ENCODE data around the gene NUP188. TPM values are rescaled to one million over a fixed set of nuclear protein-coding genes. Genes with fewer than 3 reads are reported as not detected.
"Not testable (repeated sequence)": the region's sequence is repeated elsewhere in the genome, so short reads cannot be mapped to it uniquely, and the experiment has no call there.

NUP188 gene
- polyA plus RNA-seq, 3 donors from 2014 or later = 12.2 to 31.8 (median 18.6) TPM

DNA sequence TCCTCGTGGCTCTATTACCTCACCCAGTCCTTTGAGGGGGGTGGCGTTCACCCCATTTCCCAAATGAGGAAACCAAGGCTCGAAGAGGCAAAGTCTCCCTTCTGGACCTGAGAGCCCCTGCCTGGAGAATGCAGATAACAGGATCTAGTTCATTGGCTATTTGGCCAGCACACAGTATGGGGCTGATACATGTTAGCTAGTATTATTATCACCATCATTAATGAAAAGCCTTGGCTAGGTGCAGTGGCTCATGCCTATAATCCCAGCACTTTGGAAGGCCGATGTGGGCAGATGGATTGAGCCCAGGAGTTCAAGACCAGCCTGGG is 76.4 kb downstream of the NUP188 start:
- Mint-ChIP-seq H3K4me1 (peaks cover 17 to 18% of the 10 kb centered on the region in 2 donors), H3K27ac (no peak overlapping the region), H3K4me3 (no peak overlapping the region), H3K27me3 (ENCODE audit: low read depth in 3 of 3) (no peaks in the 10 kb centered on the region), H3K9me3 (no peaks in the 10 kb centered on the region), H3K36me3 (peaks cover 0 to 2% (median 0%) of the 10 kb centered on the region in 3 donors)
- DNase-seq = no peak

DNA sequence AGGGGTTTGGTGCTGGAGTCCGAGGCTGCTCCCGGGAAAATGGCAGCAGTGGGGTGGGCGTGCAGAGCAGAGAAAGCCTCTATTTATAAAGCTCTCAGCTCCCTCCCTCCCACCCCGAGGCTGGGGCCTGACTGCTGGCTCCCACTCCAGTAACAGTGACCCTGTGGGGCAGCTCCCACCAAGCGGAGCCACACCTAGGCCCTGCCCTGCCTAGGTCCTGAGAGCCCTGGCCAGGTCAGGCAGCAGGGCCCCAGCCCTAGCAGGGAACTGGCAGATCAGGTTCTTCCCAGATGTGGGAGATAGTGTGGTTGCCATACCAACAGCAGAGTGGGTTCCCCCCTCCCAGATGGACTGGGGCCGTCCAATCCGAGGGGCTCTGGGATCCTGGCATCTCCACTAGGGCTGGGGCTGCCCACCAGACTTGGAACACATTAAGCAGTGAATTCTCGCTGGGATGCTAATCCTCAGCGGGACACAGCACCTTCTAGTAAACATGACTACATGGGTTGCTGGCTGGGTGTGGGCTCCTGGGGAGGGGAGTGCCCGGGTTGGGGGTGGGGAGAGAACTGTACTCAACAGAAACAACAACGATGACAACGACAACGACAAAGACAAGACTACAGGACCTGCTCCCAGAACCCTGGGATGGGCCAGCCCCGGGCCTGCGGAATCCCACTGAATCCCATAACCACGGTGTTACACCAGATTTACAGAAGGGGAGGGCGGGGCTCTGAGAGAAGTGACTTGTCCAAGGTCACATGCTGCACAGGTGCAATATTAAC is 79.1 kb downstream of the NUP188 start:
- Mint-ChIP-seq H3K36me3 (no peaks in the 10 kb centered on the region), H3K9me3 (no peaks in the 10 kb centered on the region), H3K4me3 (peak overlapping the region; percentile 79 to 86 (median 83)), H3K4me1 (peaks cover 17 to 18% of the 10 kb centered on the region in 2 donors), H3K27me3 (ENCODE audit: low read depth in 3 of 3) (peaks cover 0 to 1% (median 0%) of the 10 kb centered on the region in 3 donors), H3K27ac (peak overlapping the region in 2 of 6 donors; percentile 16 to 67)
- no peak for DNase-seq

DNA sequence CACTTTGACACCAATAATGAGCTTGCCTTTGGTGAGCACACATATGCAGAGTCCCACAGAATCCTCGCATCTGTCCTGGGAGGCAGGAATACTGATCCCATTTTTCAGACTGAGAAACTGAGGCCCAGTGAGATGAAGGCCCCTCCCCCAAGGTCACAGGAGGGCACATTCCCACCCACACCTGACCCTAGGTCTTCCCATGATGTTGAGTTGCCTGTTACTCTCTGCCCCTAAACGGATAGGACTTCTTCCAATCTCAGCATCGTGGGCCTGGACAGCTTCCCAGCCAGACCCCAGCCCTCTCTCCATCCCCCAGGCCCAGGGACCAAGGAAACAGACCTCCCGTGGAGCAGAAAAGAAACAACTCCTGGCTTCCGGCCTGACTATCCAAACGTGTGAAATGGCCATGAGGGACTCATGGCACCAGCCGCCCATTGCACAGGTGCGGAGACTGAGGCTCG is 79.8 kb downstream of the NUP188 start:
- no peak for DNase-seq
- Mint-ChIP-seq H3K27me3 (ENCODE audit: low read depth in 3 of 3) (peaks cover 0 to 1% (median 0%) of the 10 kb centered on the region in 3 donors), H3K4me1 (peaks cover 12 to 15% of the 10 kb centered on the region in 2 donors), H3K36me3 (no peaks in the 10 kb centered on the region), H3K9me3 (no peaks in the 10 kb centered on the region), H3K4me3 (peak overlapping the region; percentile 79 to 86 (median 83)), H3K27ac (peak overlapping the region in 5 of 6 donors; percentile 62 to 92 (median 80))

DNA sequence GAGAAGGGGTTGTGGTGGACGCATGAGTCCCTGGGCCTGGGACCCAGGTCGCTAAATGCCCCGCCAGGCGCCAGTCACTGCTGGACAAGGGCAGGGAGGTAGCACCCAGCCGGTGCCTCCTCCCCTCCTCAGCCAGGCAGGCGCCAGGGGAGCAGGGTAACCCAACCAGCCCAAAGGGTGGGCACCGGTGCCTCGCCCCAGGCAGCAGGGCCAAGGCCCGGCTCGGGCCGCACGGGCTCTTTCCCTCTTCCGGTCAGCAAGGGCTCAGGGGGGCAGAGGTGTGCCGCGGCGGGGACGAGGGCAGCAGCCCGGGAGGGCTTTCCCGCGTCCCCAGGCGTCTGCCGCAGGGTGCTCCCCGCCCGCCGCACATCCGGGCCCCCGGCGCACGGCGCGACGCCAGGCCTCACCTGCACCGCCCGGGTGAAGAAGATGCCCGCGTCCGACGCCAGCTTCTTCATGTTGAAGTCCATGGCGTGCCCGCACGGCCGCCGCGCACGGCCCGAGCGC is 80.2 kb downstream of the NUP188 start:
- no peaks in the 10 kb centered on the region for H3K36me3 Mint-ChIP-seq

DNA sequence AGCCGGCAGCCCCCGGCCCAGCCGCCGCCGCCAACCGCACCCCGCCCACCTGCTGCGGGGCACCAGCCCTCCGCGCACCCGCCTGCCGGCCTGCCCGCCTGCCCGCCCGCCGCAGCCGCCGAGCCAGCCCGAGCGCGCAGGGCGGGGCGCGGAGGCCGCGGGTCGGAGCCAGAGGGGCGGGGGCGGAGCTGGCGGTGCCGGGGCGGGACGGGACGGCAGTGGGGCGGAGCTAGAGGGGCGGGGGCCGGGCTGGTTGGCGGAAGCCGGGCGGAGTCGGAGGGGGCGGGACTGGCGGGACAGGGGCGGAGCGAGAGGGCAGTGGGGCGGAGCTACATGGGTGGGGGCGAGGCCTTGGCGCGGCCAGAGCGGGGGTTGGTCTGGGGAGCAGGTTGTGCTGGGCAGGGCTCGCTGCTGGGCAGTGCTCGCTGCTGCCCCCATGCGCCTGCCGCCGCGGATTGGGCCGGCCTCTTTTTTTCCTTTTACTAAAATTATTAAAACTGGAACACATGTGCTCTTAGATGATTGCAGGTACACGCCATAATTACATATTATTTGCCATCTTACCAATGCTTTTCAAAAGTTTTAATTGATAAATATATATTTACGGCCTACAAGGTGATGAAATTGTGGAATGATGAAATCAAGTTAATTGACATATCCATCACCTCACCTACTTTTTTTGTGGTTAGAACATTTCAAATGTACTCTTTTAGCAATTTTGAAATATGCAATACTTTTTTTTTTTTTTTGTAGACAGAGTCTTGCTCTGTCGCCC is 80.9 kb downstream of the NUP188 start, which contains the start of gene SH3GLB2:
TSS of gene SH3GLB2 (minus strand) at position 140 of the 775 bp plus-strand sequence. CDS start 177 bp downstream, outside the sequence.
- Mint-ChIP-seq H3K36me3 (no peaks in the 10 kb centered on the region), H3K9me3 (no peaks in the 10 kb centered on the region), H3K4me3 (peak within 1 kb of the TSS; percentile 79 to 86 (median 83)), H3K4me1 (peaks cover 11 to 15% of the 10 kb centered on the region in 2 donors), H3K27me3 (ENCODE audit: low read depth in 3 of 3) (peaks cover 0 to 1% (median 0%) of the 10 kb centered on the region in 3 donors), H3K27ac (peak within 1 kb of the TSS in 5 of 6 donors; percentile 62 to 92 (median 80))
- peak; percentile 90 to 93 (median 93) for DNase-seq

More for the DNA sequence above, 80.2 kb downstream of the NUP188 start:
- peaks cover 11 to 15% of the 10 kb centered on the region in 2 donors for H3K4me1 Mint-ChIP-seq
- peaks cover 0 to 1% (median 0%) of the 10 kb centered on the region in 3 donors for H3K27me3 Mint-ChIP-seq (ENCODE audit: low read depth in 3 of 3)
- DNase-seq = peak in 1 of 3 donors; percentile 80
- no peaks in the 10 kb centered on the region for H3K9me3 Mint-ChIP-seq
- peak overlapping the region in 4 of 6 donors; percentile 62 to 92 (median 74) for H3K27ac Mint-ChIP-seq
- peak overlapping the region; percentile 79 to 86 (median 83) for H3K4me3 Mint-ChIP-seq

DNA sequence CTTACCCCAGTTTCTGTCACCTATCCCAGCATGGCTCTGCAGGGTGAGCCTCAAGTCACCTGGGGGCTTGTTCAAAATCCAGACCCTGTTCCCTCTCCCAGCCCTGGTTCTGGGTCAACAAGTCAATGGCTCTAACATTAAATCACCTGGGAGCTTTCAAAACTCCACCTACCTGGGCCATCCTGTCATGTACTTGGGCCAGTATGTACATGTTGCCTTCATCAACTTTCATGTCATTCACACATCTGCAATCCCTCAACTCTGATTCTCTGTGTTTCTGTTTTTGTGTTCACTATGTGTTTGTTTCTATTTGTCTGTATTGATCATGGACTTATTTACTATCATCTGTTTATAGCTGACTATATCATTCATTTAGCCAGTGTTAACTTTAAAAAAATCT is 82.7 kb downstream of the NUP188 start:
- DNase-seq = no peak
- Mint-ChIP-seq H3K4me1 (peaks cover 11 to 15% of the 10 kb centered on the region in 2 donors), H3K27me3 (ENCODE audit: low read depth in 3 of 3) (peaks cover 0 to 1% (median 0%) of the 10 kb centered on the region in 3 donors), H3K4me3 (peak overlapping the region in 3 of 5 donors; percentile 12 to 32 (median 14)), H3K36me3 (no peaks in the 10 kb centered on the region), H3K27ac (peak overlapping the region in 1 of 6 donors; percentile 82), H3K9me3 (no peaks in the 10 kb centered on the region)

DNA sequence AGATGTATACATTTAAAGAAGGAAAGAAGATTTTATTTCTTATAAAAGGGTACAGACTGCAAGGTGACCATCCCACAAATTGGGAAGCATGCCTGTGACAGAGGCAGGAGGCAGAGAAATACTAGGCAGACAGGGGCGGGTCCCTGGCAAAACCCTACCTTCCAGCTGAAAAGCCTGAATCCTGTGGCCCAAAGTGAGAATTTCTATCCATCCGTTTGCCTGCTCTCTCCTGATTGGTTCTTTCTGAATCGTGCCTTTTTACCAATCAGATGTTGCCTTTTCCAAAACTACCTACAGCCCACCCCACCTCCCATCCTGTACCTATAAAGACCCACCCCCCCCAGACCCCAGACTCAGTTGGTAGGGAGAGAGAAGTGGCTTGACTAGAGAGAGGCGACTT is 84.0 kb downstream of the NUP188 start:
- Mint-ChIP-seq H3K27me3 (ENCODE audit: low read depth in 3 of 3) (peaks cover 3 to 5% (median 4%) of the 10 kb centered on the region in 3 donors), H3K4me3 (no peak overlapping the region), H3K27ac (no peak overlapping the region)

DNA sequence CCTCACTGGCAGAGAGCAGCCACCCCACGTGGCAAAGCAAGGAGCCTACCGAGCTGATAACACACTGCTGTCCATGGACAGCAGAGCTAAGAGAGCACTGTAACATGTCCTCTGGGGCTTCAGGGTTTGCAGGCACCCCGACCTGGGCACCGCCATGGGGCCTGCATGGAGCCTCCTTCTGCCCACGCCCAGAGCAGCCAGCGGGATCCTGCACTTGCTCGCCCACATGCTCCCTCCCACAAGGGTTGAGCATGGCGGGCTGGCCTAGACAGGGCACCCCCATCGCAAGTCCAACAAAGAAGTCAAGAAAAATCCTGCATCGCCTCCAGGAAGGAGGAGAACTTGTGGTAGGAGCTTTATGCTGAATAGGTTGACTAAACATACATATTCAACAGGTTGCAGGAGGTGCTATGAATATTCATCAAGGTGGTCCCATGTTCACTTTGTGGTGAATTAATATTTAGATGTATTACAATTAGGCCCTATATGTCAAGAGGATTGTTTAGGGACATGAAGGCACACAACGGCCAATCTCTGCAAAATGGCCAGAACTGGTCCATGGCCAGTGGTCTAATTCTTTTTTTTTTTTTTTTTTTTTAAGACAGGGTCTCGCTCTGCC is 85.2 kb downstream of the NUP188 start:
- Mint-ChIP-seq H3K9me3 (no peaks in the 10 kb centered on the region), H3K27ac (no peak overlapping the region), H3K27me3 (ENCODE audit: low read depth in 3 of 3) (peaks cover 3 to 7% (median 5%) of the 10 kb centered on the region in 3 donors), H3K36me3 (no peaks in the 10 kb centered on the region), H3K4me3 (no peak overlapping the region), H3K4me1 (peaks cover 20 to 21% of the 10 kb centered on the region in 2 donors)
- DNase-seq = no peak

More for the DNA sequence above, 84.0 kb downstream of the NUP188 start:
- no peak for DNase-seq
- H3K4me1 Mint-ChIP-seq = peaks cover 19 to 20% of the 10 kb centered on the region in 2 donors
- H3K9me3 Mint-ChIP-seq = no peaks in the 10 kb centered on the region
- H3K36me3 Mint-ChIP-seq = no peaks in the 10 kb centered on the region

DNA sequence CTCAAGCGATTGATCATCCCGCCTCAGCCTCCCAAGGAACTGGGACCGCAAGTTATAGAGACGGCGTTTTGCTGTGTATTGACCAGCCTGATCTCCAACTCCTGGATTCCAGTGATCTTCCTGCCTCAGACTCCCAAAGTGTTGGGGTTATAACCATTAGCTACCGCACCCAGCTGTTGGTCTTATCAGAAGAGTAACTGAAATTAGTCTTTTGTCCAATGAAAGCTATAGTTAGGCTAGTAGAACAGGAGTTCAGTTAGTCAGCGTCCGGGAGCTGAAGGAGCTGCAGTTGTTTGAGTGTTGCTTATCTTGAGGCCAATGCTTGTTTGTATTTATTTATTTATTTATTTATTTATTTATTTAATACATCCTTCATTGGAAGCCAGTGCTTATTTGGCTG is 85.7 kb downstream of the NUP188 start:
- Mint-ChIP-seq H3K9me3 (no peaks in the 10 kb centered on the region), H3K27me3 (ENCODE audit: low read depth in 3 of 3) (peaks cover 3 to 7% (median 5%) of the 10 kb centered on the region in 3 donors), H3K27ac (no peak overlapping the region), H3K36me3 (no peaks in the 10 kb centered on the region), H3K4me1 (peaks cover 25 to 27% of the 10 kb centered on the region in 2 donors), H3K4me3 (no peak overlapping the region)
- no peak for DNase-seq

DNA sequence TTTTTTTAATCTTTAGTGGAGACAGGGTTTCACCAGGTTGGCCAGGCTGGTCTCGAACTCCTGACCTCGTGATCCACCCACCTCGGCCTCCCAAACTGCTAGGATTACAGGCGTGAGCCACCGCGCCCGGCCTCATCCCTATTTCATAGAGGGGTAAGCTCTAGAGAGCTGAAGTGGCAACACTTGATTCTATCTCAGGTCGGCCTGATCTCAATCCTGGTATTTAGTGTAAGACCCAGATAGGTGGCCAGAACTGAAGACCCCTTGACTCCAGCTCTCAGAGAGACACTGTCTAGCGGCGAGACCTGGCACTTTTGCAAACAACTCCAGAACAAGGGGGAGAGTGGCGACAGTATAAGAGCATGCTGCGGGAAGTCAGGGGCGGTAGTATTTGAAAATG is 88.3 kb downstream of the NUP188 start:
- H3K27ac Mint-ChIP-seq = peak overlapping the region; percentile 79 to 95 (median 87)
- not testable (repeated sequence) for DNase-seq; H3K27me3 Mint-ChIP-seq (ENCODE audit: low read depth in 3 of 3); H3K9me3 Mint-ChIP-seq; H3K36me3 Mint-ChIP-seq
- peaks cover 35 to 40% of the 10 kb centered on the region in 2 donors for H3K4me1 Mint-ChIP-seq
- H3K4me3 Mint-ChIP-seq = peak overlapping the region; percentile 90 to 98 (median 95)

DNA sequence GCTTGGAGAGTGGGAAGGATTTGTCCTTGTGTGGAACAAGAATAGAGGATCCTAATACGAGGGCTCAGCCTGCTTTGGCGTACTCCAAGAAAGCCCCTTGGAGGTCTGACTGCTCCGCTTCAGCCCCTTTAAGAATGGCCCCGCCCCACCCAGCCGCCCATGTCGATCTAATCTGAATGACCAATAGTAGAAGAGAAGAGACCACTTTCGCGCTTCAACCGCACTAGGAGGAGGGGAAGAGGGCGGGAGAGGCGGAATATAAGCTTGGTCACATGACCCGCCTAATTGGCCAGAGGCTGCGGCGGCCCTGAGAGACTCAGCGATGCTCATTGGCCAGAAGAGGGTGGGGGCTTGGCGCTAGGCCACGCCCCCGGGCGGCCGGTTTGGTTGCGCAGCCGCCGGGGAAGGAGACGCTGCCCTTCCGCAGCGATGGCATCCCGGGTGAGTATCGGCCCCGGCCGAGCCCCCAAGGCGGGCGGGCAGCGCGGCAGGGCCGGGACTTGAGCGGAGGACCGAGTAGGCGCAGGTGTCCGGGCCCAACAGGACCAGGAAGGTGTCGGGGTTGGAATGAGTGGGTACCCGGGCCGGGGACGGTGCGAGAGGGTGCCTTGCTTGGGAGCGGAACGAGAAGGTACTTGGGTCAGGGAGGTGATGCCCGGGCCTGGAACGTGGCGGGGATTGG is 88.9 kb downstream of the NUP188 start, which contains the start of gene MIGA2:
TSS of gene MIGA2 (plus strand) at position 386 of the 682 bp plus-strand sequence. CDS start 3,969 bp downstream, outside the sequence.
- peak within 1 kb of the TSS; percentile 90 to 98 (median 95) for H3K4me3 Mint-ChIP-seq
- peaks cover 5% of the 10 kb centered on the region in 3 donors for H3K27me3 Mint-ChIP-seq (ENCODE audit: low read depth in 3 of 3)
- H3K4me1 Mint-ChIP-seq = peaks cover 35 to 40% of the 10 kb centered on the region in 2 donors
- DNase-seq = peak; percentile 96 to 97 (median 96)
- H3K27ac Mint-ChIP-seq = peak within 1 kb of the TSS; percentile 79 to 95 (median 87)
- H3K9me3 Mint-ChIP-seq = no peaks in the 10 kb centered on the region
- peaks cover 0 to 4% (median 0%) of the 10 kb centered on the region in 3 donors for H3K36me3 Mint-ChIP-seq

DNA sequence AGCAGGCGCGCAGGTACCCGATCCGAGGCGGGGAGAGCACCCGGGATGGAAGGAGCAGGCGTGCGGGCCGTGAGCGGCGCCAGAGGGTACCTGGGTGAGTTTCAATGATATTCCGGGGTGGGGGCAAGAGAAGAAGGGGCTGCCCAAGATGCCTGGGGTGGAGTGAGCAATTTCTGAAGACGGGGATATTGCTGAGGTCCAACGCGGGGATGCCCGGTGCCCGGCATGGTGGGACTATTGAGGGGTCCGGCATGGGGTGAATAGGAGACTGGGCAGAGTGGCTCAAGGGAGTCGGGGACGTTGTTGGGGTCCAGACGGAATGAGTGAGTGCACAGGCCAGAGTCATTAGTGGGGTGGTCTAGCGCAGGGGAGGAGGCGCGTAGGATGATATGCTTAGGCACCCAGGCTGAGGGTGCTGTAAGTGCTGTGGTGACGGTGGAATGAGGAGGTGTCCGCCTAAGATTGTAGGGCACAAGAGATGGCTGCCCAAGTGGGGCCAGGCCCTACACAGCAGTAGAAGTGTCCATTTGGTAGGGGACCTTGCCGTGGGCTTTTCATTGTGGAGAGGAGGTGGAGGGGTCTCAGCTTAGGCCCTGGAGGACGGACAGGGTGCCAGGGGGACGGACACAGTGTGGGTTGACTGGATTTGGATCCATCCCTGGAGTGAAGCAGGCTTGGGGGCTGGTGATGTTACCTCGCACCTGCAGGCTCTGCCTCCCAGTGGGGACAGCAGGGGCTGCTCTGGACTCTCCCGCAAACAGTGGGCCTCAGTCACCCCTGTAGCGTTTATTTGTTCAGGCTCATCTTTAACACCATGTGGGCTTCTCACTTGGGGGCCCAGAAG is 89.6 kb downstream of the NUP188 start:
- peak overlapping the region; percentile 90 to 98 (median 95) for H3K4me3 Mint-ChIP-seq
- DNase-seq = no peak

More for the DNA sequence above, 89.6 kb downstream of the NUP188 start:
- Mint-ChIP-seq H3K27ac (peak overlapping the region; percentile 79 to 95 (median 87)), H3K27me3 (ENCODE audit: low read depth in 3 of 3) (peaks cover 5% of the 10 kb centered on the region in 3 donors), H3K9me3 (no peaks in the 10 kb centered on the region), H3K36me3 (peaks cover 0 to 7% (median 0%) of the 10 kb centered on the region in 3 donors), H3K4me1 (peaks cover 37 to 40% of the 10 kb centered on the region in 2 donors)
